T-helper 17 cell (primary cell): ENCODE data around the gene PYDC1. TPM values are rescaled to one million over a fixed set of nuclear protein-coding genes. Genes with fewer than 3 reads are reported as not detected.
"Not testable (repeated sequence)": the region's sequence is repeated elsewhere in the genome, so short reads cannot be mapped to it uniquely, and the experiment has no call there.

Source experiments
- ATAC-seq: fragments of 150-1000 bp; cut with Tn5 transposase; 2 replicates; pipeline ENCODE4 v1.10.0; 2021; ENCODE audit warnings: mild to moderate bottlenecking, moderate library complexity
- DNase-seq, 3 donors: peaks; one replicate each; pipeline versions ENCODE4 v3.0.0 to v3.0.0-alpha.2; 2020 to 2021
- H3K9me3 ChIP-seq: one replicate; pipeline ENCODE4 v1.7.0; 2013; ENCODE audit warnings: low read length, mild to moderate bottlenecking; ENCODE audit not compliant: control insufficient read depth, poor library complexity, severe bottlenecking
- H3K27ac Mint-ChIP-seq: one replicate; pipeline ENCODE4 v1.8.0; 2022; ENCODE audit warnings: mild to moderate bottlenecking, moderate library complexity, mixed read lengths
- H3K27me3 Mint-ChIP-seq: one replicate; pipeline ENCODE4 v1.8.0; 2022; ENCODE audit warnings: mixed read lengths
- H3K36me3 Mint-ChIP-seq: one replicate; pipeline ENCODE4 v1.8.0; 2022; ENCODE audit warnings: low read depth, mixed read lengths
- H3K4me1 Mint-ChIP-seq: one replicate; pipeline ENCODE4 v1.8.0; 2022; ENCODE audit warnings: mild to moderate bottlenecking, mixed read lengths
- H3K4me3 Mint-ChIP-seq: one replicate; pipeline ENCODE4 v1.8.0; 2022; ENCODE audit warnings: mild to moderate bottlenecking, moderate library complexity, mixed read lengths
- total RNA-seq, 4 donors: library from RNA in 2 of 4; stranded (reverse) in 2 of 4; gene quantifications; one replicate each; pipeline ENCODE4 v1.2.3 and lab custom pipeline; 2022 to 2026

Gene PYDC1
- total RNA-seq = not detected
- 0 reads per million in 2 donors for total RNA-seq (lab: John Stamatoyannopoulos, UW)

DNA sequence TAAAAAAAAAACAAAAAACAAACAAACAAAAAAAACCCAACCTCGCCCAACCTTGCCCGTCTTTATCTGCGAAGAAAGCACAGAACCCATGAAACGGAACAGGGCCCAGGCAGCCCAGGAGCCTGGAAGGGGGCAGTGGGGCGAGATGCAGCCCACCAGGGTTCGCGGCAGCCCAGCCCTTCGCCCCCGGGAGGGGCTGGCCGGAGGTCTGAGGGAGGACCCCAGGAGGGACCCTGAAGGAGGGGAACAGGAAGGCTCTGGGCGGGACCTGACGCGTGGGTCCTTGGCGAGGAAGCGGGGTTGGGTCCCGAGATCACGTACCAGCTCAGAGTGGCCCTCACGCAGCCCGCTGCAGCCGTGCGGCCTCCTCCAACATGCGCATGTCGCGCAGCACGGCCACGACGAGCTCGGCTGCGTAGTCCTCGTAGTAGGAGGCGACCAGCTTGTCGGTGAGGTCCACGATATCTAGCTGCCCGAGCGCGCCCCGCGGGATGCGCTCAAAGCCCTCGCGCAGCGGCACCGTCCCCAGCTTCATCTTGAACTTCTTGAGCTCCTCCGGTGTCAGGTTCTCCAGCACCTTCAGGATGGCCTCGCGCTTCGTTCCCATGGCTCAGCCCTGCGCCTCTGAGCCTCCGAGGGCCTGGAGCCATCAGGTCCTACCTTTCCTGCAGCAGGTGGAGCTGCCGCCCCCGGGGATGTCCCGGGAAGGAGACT, at the start of gene PYDC1:
PYDC1 (minus strand) TSS at position 714 of the 714 bp plus-strand sequence; CDS start at position 607, 107 bp downstream.
- H3K9me3 ChIP-seq = no peaks in the 10 kb centered on the region
- Mint-ChIP-seq H3K36me3 (peaks cover 9% of the 10 kb centered on the region), H3K4me1 (peaks cover 22% of the 10 kb centered on the region), H3K27ac (no peak within 1 kb of the TSS), H3K4me3 (peak within 1 kb of the TSS; percentile 87), H3K27me3 (peaks cover 54% of the 10 kb centered on the region)
- no peak for DNase-seq
- ATAC-seq = peak; percentile 35

DNA sequence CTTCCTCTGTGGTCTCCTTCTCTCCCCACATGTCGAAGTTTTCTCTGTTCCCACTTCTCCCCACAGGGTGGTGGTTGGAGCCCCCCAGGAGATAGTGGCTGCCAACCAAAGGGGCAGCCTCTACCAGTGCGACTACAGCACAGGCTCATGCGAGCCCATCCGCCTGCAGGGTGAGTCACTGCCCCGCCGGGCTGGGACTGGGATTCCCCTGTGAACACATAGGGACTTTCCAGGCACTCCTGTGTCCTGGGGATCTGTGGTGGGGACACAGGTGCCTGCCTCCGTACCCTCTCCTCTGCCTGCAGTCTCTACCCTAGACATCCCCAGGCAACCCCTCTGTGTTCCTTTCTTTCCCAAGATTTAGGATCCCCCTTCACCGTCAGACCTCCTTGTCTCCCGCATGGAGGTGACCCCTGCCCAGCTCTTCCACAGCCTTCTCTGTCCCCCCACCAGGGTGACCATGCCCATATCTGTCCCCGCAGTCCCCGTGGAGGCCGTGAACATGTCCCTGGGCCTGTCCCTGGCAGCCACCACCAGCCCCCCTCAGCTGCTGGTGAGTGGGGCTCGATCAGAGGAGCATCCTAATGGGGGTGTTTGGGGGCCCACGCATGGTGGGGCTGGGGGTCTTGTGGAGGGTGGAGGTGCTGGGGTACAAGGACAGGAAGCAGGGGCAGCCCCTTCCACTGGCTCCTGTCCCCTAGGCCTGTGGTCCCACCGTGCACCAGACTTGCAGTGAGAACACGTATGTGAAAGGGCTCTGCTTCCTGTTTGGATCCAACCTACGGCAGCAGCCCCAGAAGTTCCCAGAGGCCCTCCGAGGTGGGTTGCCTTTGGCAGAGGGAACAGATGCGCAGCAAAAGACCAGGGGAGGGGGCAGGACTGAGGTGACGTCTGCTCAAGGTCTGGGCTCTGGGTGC, 48.7 kb upstream of the PYDC1 start:
- ATAC-seq (peak; percentile 99), DNase-seq (peak; percentile 23 to 44 (median 31))
- peaks cover 30% of the 10 kb centered on the region for H3K4me1 Mint-ChIP-seq
- no peaks in the 10 kb centered on the region for H3K9me3 ChIP-seq
- H3K4me3 Mint-ChIP-seq = peak overlapping the region; percentile 67
- H3K36me3 Mint-ChIP-seq = peaks cover 9% of the 10 kb centered on the region
- H3K27me3 Mint-ChIP-seq = peaks cover 25% of the 10 kb centered on the region
- H3K27ac Mint-ChIP-seq = peak overlapping the region; percentile 89

DNA sequence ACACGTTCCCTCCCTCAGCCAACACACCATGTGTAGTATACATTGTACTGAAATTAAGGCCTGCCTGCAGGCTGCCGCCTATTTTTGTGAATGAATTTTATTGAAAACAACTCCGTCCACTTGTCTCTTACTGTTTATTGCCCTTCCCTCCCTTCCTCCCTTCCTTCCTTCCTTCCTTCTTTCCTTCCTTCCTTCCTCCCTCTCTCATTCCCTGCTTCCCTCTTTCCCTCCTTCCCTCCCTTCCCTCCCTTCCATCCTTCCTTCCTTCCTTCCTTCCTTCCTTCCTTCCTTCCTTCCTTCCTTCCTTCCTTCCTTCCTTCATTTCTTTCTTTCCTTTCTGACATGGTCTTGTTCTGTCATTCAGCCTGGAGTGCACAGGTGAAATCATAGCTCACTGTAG, 45.1 kb upstream of the PYDC1 start:
- Mint-ChIP-seq H3K4me3 (no peak overlapping the region), H3K36me3 (peaks cover 2% of the 10 kb centered on the region), H3K27me3 (peaks cover 15% of the 10 kb centered on the region), H3K27ac (peak overlapping the region; percentile 73), H3K4me1 (peaks cover 32% of the 10 kb centered on the region)
- DNase-seq = no peak
- ATAC-seq = no peak
- no peaks in the 10 kb centered on the region for H3K9me3 ChIP-seq

DNA sequence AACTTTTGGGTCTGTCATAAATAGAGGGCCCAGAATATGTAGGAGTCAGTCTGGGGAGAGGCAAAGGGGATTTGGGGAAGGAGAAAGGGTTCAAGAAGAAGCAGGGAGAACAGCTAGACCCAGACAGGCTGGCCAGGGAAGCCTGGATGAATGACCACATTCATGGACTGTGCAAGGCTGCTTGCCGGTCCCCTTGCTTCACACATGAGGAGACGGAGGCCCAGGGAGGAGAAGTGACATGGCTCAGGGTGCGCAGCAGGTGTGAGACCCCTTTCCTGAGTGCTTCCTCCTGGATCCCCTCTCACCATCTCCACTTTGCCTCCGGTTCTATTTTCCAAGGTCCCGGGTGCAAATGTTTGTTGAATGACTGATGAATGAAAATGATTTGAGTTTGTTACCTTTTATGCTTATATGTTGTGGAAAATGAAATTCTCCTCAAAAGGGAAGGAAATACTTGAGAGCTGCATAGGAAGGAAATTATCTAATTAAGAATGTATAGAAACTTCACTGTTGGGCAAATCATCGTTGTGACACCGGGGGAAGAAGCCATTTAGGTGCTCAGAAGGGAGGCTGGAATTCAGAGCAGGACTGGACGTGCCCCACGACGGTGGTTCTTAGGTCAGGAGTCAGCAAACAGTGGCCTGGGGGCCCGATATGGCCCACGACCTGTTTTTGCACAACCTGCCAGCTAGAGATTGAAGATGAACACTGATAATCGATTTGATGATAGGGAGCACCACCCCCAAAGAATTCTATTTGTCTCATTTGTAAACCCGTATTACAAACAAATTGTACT, 43.4 kb upstream of the PYDC1 start:
- H3K27ac Mint-ChIP-seq = peak overlapping the region; percentile 77
- H3K4me3 Mint-ChIP-seq = peak overlapping the region; percentile 72
- peaks cover 2% of the 10 kb centered on the region for H3K36me3 Mint-ChIP-seq
- DNase-seq (no peak), ATAC-seq (no peak)
- H3K4me1 Mint-ChIP-seq = peaks cover 26% of the 10 kb centered on the region
- peaks cover 9% of the 10 kb centered on the region for H3K27me3 Mint-ChIP-seq
- no peaks in the 10 kb centered on the region for H3K9me3 ChIP-seq

DNA sequence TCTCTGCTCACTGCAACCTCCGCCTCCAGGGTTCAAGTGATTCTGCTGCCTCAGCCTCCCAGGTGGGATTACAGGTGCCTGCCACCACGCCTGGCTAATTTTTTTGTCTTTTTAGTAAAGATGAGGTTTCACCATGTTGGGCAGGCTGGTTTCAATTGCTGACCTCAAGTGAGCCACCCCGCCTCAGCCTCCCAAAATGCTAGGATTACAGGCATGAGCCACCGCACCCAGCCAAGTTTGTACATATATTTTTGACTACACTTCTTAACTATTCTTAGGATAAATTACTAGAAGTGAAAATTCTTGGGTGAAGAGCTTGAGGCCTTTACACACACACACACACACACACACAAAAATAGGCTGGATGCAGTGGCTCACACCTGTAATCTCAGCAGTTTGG, 41.4 kb upstream of the PYDC1 start:
- Mint-ChIP-seq H3K27ac (no peak overlapping the region), H3K4me3 (peak overlapping the region; percentile 9), H3K36me3 (peaks cover 2% of the 10 kb centered on the region), H3K4me1 (peaks cover 32% of the 10 kb centered on the region), H3K27me3 (peaks cover 5% of the 10 kb centered on the region)
- DNase-seq = no peak
- no peak for ATAC-seq
- no peaks in the 10 kb centered on the region for H3K9me3 ChIP-seq

DNA sequence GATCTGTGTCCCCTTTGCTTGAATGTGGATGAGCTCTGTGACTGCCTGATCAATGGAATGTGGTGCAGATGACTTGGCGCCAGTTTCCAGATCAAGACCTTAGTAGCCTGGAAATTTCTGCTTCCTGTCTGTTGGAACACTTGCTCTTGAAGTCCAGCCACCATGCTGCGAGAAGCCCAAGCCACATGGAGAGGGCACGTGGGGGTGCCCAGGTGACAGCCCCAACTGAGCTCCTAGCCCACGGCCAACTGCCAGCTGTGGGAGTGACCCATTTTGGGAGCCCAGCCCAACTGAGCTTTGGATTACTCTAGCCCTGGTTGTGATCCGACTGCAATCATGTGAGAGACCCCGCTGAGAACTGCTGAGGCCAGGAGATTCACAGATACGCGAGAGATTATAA, 39.5 kb upstream of the PYDC1 start:
- H3K36me3 Mint-ChIP-seq = no peaks in the 10 kb centered on the region
- no peaks in the 10 kb centered on the region for H3K9me3 ChIP-seq
- DNase-seq (no peak), ATAC-seq (no peak)
- no peak overlapping the region for H3K4me3 Mint-ChIP-seq
- H3K4me1 Mint-ChIP-seq = peaks cover 26% of the 10 kb centered on the region
- no peak overlapping the region for H3K27ac Mint-ChIP-seq
- peaks cover 5% of the 10 kb centered on the region for H3K27me3 Mint-ChIP-seq

DNA sequence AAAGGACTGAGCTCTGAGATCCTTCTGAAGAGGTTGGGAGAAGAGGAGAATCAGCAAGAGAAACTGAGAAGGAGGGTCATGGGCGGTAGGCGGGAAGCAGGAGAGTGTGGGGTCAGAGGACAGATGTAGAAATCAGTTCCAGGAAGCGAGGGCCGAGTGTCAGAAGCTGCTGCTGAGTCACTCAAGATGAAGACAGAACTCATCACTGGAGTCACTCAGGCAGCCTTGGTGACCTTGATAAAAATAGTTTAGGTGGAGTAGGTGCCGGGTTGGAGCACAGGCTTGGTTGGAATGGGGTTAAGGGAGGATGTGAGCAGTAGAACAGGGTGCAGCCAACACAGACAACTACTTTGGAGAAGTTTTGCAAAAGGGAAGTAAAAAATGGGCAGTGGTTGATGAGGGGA, 36.7 kb upstream of the PYDC1 start:
- peaks cover 16% of the 10 kb centered on the region for H3K4me1 Mint-ChIP-seq
- DNase-seq = no peak
- peak; percentile 30 for ATAC-seq
- no peaks in the 10 kb centered on the region for H3K9me3 ChIP-seq
- H3K4me3 Mint-ChIP-seq = no peak overlapping the region
- H3K36me3 Mint-ChIP-seq = no peaks in the 10 kb centered on the region
- no peaks in the 10 kb centered on the region for H3K27me3 Mint-ChIP-seq
- H3K27ac Mint-ChIP-seq = peak overlapping the region; percentile 72

GRCh38 chr16:31251435-31251834, 34.5 kb upstream of the PYDC1 start:
- Mint-ChIP-seq H3K4me3 (no peak overlapping the region), H3K36me3 (no peaks in the 10 kb centered on the region), H3K27ac (no peak overlapping the region), H3K4me1 (peaks cover 16% of the 10 kb centered on the region), H3K27me3 (peaks cover 5% of the 10 kb centered on the region)
- DNase-seq (no peak), ATAC-seq (no peak)
- H3K9me3 ChIP-seq = no peaks in the 10 kb centered on the region

DNA sequence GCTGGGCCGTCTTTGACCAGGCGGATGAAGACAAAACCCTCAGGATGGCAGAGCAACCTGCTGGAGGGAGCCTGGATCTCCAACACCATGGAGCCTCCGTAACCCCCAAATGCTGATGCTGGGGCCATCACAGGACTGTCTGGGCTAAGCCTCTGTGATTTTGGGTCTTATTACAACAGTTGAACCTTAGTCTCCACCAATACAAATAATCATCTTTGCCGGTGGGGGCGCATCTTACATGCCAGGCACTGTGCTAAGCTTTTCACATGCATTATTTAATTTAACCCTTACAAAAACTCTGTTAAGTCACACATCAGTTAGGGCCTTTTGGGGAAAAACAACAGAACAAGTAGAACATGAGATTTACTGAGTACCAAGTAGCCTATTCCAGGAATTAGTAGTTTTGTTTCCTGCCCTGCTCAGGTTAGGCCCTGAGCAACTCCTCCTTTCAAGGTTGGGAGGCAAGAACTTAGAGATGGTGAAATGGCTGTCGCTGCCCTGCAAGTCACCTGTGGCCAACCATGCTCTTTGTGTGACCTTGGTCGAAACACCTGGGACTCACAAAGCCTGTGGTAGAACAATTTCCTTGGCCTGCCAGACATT, 33.9 kb upstream of the PYDC1 start:
- Mint-ChIP-seq H3K27ac (no peak overlapping the region), H3K27me3 (peaks cover 5% of the 10 kb centered on the region), H3K4me3 (no peak overlapping the region), H3K36me3 (no peaks in the 10 kb centered on the region), H3K4me1 (peaks cover 16% of the 10 kb centered on the region)
- no peak for DNase-seq
- no peaks in the 10 kb centered on the region for H3K9me3 ChIP-seq
- no peak for ATAC-seq

GRCh38 chr16:31248344-31248743, 31.4 kb upstream of the PYDC1 start:
- Mint-ChIP-seq H3K27ac (no peak overlapping the region), H3K36me3 (no peaks in the 10 kb centered on the region), H3K4me1 (peaks cover 6% of the 10 kb centered on the region), H3K4me3 (no peak overlapping the region), H3K27me3 (peaks cover 5% of the 10 kb centered on the region)
- H3K9me3 ChIP-seq = no peaks in the 10 kb centered on the region
- ATAC-seq (no peak), DNase-seq (no peak)

DNA sequence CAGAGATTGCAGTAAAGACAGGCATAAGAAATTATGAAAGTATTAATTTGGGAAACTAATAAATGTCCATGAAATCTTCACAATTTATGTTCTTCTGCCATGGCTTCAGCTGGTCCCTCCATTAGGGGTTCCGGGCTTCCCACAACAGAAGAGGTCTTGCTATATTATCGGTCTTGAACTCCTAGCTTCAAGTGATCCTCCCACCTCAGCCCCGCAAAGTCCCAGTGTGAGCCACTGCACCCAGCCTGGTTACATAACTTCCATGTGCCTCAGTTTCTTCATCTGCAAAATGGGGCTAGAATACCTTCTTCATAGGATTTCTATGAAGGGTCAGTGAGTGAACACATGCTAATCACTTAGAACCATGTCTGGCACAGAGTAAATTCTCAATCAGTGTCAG, 29.4 kb upstream of the PYDC1 start:
- Mint-ChIP-seq H3K4me1 (no peaks in the 10 kb centered on the region), H3K27ac (no peak overlapping the region), H3K4me3 (no peak overlapping the region), H3K36me3 (no peaks in the 10 kb centered on the region), H3K27me3 (peaks cover 5% of the 10 kb centered on the region)
- DNase-seq (no peak), ATAC-seq (no peak)
- H3K9me3 ChIP-seq = no peaks in the 10 kb centered on the region

GRCh38 chr16:31245598-31245997, 28.7 kb upstream of the PYDC1 start:
- H3K9me3 ChIP-seq, H3K27ac Mint-ChIP-seq, ATAC-seq, DNase-seq, H3K36me3 Mint-ChIP-seq, H3K4me3 Mint-ChIP-seq, H3K4me1 Mint-ChIP-seq, H3K27me3 Mint-ChIP-seq: not testable (repeated sequence)
